GM21576 (cell line): Measurements from ENCODE around the gene RNF25.

Source experiments
- ATAC-seq: cut with Tn5 transposase; IDR thresholded peaks from one replicate; pipeline ENCODE4 v1.9.1; 2021; ENCODE audit warnings: mild to moderate bottlenecking, moderate library complexity; ENCODE audit not compliant: unreplicated experiment

The RNF25 gene

DNA sequence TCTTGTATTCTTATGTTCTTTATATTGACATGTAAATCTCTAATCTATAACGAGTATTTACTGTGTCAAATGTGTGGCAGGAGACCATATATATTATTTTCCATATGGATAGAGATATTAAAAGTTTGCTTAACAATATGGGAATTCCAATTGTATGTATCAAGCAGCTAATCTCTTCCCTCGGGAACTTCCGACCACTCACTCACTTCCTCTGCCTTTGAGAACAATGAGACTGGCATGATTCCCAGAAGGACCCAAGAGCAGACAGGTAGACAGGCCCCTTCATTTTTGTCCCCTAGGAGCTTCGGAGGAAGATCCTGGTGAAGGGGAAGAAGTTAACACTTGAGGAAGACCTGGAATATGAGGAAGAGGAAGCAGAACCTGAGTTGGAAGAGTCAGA, 40.0 kb downstream of the RNF25 start:
- no peak for ATAC-seq

DNA sequence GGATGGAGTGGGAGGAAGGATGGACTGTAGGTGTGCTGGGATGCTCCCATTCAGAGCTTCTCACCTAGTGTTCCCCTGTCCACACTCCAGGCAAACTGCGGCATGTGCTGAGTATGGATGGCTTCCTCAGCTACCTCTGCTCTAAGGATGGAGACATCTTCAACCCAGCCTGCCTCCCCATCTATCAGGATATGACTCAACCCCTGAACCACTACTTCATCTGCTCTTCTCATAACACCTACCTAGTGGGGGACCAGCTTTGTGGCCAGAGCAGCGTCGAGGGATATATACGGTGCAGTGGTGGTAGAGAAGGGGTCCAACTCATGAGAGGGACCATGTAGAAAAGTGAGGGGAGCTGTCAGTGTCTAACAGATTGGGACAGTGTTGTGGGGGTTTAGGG, 43.9 kb downstream of the RNF25 start:
- ATAC-seq = no peak

DNA sequence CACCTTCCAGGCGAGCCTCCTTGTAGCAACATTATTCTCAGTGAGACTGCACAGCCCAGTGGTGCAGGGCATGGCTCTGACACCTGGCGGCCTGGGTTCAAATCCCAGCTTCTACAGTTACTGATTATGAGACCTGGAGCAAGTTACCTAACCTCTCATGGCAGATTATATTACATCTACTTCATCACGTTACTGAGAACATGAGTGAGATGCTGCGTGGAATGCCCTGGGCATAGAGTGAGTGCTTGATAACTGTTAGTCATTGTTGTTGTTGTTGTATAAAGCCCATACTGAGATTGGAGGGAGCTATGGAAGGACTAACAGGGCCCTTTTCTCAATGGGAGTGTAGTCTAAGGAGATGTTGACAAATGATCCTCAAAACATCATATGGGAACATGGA, 45.4 kb downstream of the RNF25 start:
- no peak for ATAC-seq

DNA sequence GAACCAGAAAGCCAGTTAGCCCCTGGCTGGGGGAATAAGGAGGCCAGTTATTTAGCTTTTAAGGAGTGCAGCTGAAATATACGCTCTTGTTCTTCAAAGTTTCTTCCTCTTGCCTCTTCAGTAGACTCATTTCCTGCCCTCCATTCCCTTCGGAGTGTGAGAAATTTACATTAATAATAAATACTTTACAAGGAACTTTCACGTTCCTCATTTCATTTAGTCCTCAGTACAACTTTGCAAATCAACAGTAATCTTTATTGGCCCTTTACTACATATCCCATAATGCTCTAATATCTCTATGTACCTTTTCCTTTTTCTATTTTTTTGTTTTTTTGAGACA, 48.5 kb downstream of the RNF25 start:
- no peak for ATAC-seq

DNA sequence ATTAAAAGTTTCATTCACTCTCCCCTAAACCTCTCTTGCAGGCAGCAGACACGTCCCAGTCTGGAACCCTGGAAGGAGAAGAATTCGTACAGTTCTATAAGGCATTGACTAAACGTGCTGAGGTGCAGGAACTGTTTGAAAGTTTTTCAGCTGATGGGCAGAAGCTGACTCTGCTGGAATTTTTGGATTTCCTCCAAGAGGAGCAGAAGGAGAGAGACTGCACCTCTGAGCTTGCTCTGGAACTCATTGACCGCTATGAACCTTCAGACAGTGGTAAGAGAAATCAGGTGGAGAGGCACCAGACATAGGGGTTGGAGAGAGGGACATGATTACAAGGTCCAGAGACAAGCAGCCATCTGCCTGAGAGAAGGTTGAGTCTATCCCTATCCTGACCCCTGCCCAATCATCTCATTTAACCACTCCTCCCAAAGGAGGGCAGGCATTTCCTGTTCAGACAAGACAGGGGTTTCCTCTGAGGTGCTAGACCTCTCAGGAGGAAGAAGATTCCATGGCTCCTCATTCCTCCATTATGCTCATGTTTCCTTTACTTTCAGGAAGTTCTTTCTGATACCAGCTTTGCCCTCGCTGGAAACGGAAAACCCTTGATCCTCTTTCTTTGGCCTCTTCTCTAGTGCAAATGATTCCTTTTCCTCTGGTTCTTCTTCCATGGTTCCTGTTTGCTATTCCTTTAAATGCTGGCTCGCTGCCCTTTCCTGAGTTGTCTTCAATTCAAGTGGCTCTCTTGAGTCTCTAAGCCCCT, 49.0 kb downstream of the RNF25 start:
- ATAC-seq = no peak

DNA sequence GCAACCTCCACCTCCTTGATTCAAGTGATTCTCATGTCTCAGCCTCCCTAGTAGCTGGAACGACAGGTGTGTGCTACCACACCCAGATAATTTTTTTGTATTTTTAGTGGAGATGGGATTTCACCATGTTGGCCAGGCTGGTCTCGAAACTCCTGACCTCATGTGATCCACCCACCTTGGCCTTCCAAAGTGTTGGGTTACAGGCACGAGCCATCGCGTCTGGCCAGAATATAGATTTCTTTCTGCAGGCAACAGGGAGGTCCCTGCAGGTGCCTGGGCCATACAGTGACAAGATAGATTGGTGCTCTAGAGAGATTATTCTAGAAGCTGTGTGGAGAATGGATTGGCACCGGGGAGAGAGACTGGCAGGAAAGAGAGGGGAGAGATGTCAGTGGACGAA, 50.8 kb downstream of the RNF25 start:
- no peak for ATAC-seq

DNA sequence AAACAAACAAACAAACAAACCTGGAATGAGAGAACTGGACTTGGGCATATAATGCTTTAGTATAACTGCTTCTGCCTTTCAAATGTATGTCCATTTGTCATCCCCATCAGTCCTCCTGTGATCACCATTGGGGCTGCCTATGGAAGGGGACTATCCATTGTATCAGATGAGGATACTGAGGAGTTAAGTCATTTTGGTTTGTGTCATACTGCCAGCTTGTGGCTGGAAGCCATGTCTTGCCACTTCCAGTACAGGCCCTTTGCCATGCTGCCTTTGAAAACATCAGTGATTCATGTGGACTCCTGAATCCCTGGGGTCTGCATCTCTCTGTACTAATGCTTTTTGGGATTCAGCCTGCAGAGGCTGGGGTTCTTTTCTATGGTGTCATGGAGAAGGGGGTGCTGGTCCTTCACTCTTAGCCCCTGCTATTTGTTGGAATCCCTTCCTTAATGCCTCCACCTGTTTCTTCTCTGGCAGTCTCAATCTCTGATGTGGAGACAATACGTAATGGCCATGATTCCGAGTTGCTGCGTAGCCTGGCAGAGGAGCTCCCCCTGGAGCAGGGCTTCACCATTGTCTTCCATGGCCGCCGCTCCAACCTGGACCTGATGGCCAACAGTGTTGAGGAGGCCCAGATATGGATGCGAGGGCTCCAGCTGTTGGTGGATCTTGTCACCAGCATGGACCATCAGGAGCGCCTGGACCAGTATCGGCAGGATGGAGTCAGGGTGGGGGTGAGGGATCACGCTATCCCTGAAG, 53.5 kb downstream of the RNF25 start:
- no peak for ATAC-seq

DNA sequence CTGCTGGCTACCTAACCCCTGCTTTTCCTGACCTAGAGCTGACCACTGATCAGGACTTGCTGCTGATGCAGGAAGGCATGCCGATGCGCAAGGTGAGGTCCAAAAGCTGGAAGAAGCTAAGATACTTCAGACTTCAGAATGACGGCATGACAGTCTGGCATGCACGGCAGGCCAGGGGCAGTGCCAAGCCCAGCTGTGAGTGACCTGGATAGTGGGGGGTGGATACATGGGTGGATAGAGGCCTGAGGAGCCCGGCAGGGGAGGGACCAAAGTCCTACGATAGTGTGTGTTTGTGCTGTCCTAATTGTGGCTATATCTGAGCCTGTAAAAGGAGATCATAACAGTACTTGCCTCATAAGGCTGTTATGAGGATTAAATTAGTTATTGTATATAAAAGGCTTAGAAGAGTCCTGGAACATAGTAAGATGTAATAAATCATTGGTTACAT, 55.9 kb downstream of the RNF25 start:
- no peak for ATAC-seq
